Esophagus squamous epithelium (tissue), 5 donors: Measurements from ENCODE around the gene YPEL3. TPM values are rescaled to one million over a fixed set of nuclear protein-coding genes. Genes with fewer than 3 reads are reported as not detected.

Experiments used
- DNase-seq: peaks from one replicate; lab custom pipeline; 2025; lab: John Stamatoyannopoulos, UW
- H3K27ac ChIP-seq, 4 donors: fragments of 200-600 bp; sonication (generic); one replicate each; pipeline ENCODE4 v1.5.1; 2016 to 2019; ENCODE audit warnings: mild to moderate bottlenecking in 1 of 4
- H3K27me3 ChIP-seq, 4 donors: fragments of 200-600 bp; sonication (generic); 1 replicate in 3 of 4; 2 replicates in 1 of 4; pipeline versions ENCODE4 v1.5.1 to v1.6.0; 2017 to 2021; ENCODE audit warnings: antibody characterized with exemption in 1 of 4
- H3K36me3 ChIP-seq, 3 donors: fragments of 200-600 bp; sonication (generic); one replicate each; pipeline ENCODE4 v1.5.1; 2016 to 2019
- H3K4me1 ChIP-seq, 3 donors: fragments of 200-600 bp; sonication (generic); one replicate each; pipeline ENCODE4 v1.5.1; 2017 to 2019
- H3K4me3 ChIP-seq, 4 donors: fragments of 200-600 bp; sonication (generic); 1 replicate in 3 of 4; 2 replicates in 1 of 4; pipeline ENCODE4 v1.5.1; 2016 to 2019; ENCODE audit warnings: mild to moderate bottlenecking in 2 of 4, moderate library complexity in 1 of 4
- H3K9me3 ChIP-seq, 3 donors: fragments of 200-600 bp; sonication (generic); one replicate each; pipeline ENCODE4 v1.5.1; 2016 to 2019
- CTCF ChIP-seq, 6 experiments: fragments of 450-650 bp in 4 of 6; fragments of 200-600 bp in 2 of 6; sonication (generic) in 2 of 6; IDR thresholded peaks; one replicate each; pipeline ENCODE4 v1.5.1; 2016 to 2019; ENCODE audit warnings: antibody characterized with exemption in 6 of 6, mild to moderate bottlenecking in 4 of 6, moderate library complexity in 4 of 6
- POLR2A ChIP-seq, 4 donors: fragments of 450-650 bp; IDR thresholded peaks; one replicate each; pipeline ENCODE4 v1.6.1; 2017; ENCODE audit warnings: antibody characterized with exemption in 4 of 4, mild to moderate bottlenecking in 4 of 4, moderate library complexity in 3 of 4
- WGBS, 2 donors: methylation state at CpG; one replicate each; pipeline ENCODE4 v1.1.5; 2018; 5-methylcytosine and 5-hydroxymethylcytosine counted together
- intact Hi-C: fragments of 100-400 bp; cut with DNase I; formaldehyde crosslinking; loops from one replicate; pipeline ENCODE4 v1.15.0; 2022
- total RNA-seq, 4 donors: library from RNA; depleted of rRNA; stranded (reverse); fragments of >200 nt; gene quantifications; one replicate each; pipeline ENCODE4 v1.1.0, GENCODE V29; 2016
- donor health status: DM: yes; HTN: yes; CAD: no.

The YPEL3 gene
- total RNA-seq, 4 donors from 2014 or later, result 26.4 to 131 (median 63.0) TPM

DNA sequence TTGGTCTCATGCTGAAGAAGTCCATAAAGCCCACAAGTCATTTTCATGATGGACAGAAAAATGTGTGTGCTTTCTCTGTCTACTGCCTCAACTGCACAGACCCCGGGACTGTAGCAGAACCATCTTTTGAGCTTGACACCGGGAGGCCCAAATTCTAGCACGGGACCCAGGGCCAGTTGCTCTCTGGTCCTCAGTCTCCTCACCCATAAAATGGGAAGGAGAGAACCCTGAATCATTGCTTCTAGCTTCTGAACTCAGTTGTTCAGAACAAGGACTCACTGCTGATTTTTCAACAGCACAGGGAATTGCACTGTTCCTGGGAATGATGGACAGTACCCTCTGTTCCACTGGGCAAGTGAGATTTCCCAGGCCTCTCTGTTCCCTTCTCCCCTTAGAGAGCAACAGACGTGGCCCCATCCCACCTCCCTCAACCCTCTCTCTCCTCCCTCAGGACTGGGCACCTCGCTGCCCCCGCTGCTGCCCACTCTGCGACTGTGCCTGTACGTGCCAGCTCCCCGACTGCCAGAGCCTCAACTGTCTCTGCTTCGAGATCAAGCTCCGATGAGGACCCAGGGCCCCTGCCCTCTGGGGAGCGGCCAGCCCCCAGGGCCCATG is 32.6 kb downstream of the YPEL3 start:
- TF ChIP-seq CTCF (IDR thresholded peaks at IDR 0.05), result no peak
- TF ChIP-seq POLR2A (IDR thresholded peaks at IDR 0.05), result no peak
- DNase-seq, result no peak
- Histone ChIP-seq H3K4me1 (peaks cover 36 to 69% (median 40%) of the 10 kb centered on the region in 3 donors), H3K36me3 (peaks cover 7 to 17% (median 16%) of the 10 kb centered on the region in 3 donors), H3K27me3 (no peaks in the 10 kb centered on the region), H3K27ac (peak overlapping the region; percentile 98 to 100 (median 100)), H3K4me3 (peak overlapping the region; percentile 92 to 98 (median 95)), H3K9me3 (no peaks in the 10 kb centered on the region)
- WGBS, 2 donors, result 65 to 93% methylated on average over 3 to 6 of the region's 12 CpGs
- intact Hi-C loops, result no loop called here

- DNase-seq, result no peak
- no peaks in the 10 kb centered on the region for H3K9me3 ChIP-seq
- no peaks in the 10 kb centered on the region for H3K27me3 ChIP-seq
- H3K4me3 ChIP-seq, result no peak overlapping the region
- 44 to 86% methylated on average over 1 to 2 of the region's 2 CpGs for WGBS, 2 donors
- no peaks in the 10 kb centered on the region for H3K36me3 ChIP-seq
- peaks cover 22 to 58% (median 23%) of the 10 kb centered on the region in 3 donors for H3K4me1 ChIP-seq
- intact Hi-C loops, result no loop called here
- TF ChIP-seq POLR2A (IDR thresholded peaks at IDR 0.05) (no peak), CTCF (IDR thresholded peaks at IDR 0.05) (no peak)
- peak overlapping the region in 3 of 4 donors; percentile 23 to 47 (median 25) for H3K27ac ChIP-seq
Observed at GRCh38 chr16:30060836-30061554, 35.0 kb downstream of the YPEL3 start.

DNA sequence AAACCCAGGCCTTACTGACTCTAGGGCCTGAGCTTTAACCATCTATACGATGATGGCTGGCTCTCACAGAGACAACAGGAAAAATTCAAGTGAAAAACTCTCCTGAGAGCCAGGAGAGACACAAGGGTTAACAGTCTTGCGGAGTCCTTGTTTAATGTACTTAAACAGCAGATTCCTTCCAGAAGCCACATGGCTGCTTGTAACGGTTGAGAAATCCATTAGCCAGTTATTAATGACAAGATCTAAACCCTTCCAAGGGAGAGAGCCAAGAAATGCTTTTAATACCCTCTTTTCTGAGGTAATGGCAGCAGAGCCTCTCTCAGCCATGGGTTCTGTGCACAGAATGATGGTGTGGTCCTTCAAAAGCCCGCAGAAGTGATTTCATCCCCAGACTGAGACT is 35.7 kb downstream of the YPEL3 start:
- no peak overlapping the region for H3K4me3 ChIP-seq
- no peak for DNase-seq
- intact Hi-C loops, result no loop called here

DNA sequence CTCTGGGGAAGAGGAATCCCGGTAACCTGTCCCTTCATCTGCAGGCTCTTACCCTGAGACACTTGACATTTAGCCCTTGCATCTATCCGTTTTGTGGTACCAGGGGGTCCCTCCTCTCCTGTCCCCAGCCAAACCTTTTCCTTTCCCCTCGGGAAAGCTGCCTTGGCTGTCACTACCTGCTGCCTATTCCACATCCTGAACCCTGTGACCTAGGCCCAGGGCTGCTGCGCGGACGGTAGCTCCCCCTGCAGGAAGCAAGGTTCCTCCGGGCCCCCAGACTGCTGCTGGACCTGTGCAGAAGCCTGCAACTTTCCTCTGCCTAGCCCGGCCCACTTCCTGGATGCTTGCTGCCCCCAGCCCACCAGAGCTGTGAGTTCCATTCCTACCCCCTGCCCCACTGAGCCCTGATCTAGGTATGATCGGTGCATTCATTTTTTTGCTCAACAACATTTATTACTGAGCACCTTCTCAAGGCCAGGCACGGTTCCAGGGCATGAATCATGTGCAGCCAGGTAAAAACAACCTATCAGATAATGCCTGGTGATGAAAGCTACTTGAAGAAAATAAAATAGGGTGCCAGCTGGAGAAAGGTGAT is 41.0 kb downstream of the YPEL3 start:
- WGBS, 2 donors, result 17 to 27% methylated on average over 7 to 9 of the region's 10 CpGs
- peaks cover 18 to 70% (median 29%) of the 10 kb centered on the region in 3 donors for H3K4me1 ChIP-seq
- H3K27ac ChIP-seq, result peak overlapping the region in 3 of 4 donors; percentile 62 to 73 (median 65)
- H3K27me3 ChIP-seq, result no peaks in the 10 kb centered on the region
- no peak for DNase-seq
- H3K36me3 ChIP-seq, result no peaks in the 10 kb centered on the region
- intact Hi-C loops, result no loop called here
- H3K4me3 ChIP-seq, result no peak overlapping the region
- no peaks in the 10 kb centered on the region for H3K9me3 ChIP-seq
- peak; percentile 23 to 66 (median 51) for TF ChIP-seq CTCF (IDR thresholded peaks at IDR 0.05)
- no peak for TF ChIP-seq POLR2A (IDR thresholded peaks at IDR 0.05)

More for the DNA sequence above, 35.7 kb downstream of the YPEL3 start:
- TF ChIP-seq POLR2A (IDR thresholded peaks at IDR 0.05), result no peak
- no peak for TF ChIP-seq CTCF (IDR thresholded peaks at IDR 0.05)
- Histone ChIP-seq H3K27me3 (no peaks in the 10 kb centered on the region), H3K36me3 (no peaks in the 10 kb centered on the region), H3K4me1 (peaks cover 22 to 63% (median 28%) of the 10 kb centered on the region in 3 donors), H3K9me3 (no peaks in the 10 kb centered on the region), H3K27ac (peak overlapping the region in 3 of 4 donors; percentile 23 to 47 (median 25))
- WGBS, 2 donors, result 69 to 84% methylated on average over 4 of the region's 4 CpGs

DNA sequence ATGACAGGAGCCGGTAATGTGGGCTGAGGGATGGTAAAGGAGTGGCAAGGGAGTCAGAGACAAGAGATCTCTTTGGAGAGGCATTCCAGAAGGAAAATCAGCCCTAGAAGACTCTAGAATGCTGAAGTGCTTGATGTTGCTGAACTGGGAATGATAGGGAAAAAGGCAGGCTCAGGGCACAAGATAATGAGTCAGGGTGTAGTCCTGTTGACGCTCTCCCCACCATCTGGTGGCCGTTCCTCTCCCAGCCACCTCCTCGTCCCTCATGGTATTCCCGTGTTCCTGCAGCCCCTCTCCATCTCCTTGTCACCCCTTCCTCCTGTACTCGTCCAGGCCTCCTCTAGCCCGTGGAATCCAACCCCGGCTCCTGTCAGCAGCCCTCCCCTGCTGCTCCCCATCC is 41.6 kb downstream of the YPEL3 start:
- no peak for DNase-seq
- H3K4me1 ChIP-seq, result peaks cover 18 to 73% (median 28%) of the 10 kb centered on the region in 3 donors
- no peaks in the 10 kb centered on the region for H3K9me3 ChIP-seq
- H3K27ac ChIP-seq, result no peak overlapping the region
- TF ChIP-seq CTCF (IDR thresholded peaks at IDR 0.05) (no peak), POLR2A (IDR thresholded peaks at IDR 0.05) (no peak)
- WGBS, 2 donors, result 74 to 75% methylated on average over 8 of the region's 8 CpGs
- intact Hi-C loops, result no loop called here
- H3K4me3 ChIP-seq, result no peak overlapping the region
- H3K27me3 ChIP-seq, result no peaks in the 10 kb centered on the region
- H3K36me3 ChIP-seq, result no peaks in the 10 kb centered on the region
